ENCODE data around the gene OCRL.

The OCRL gene

GRCh38 chrX:129525162-129525561 is 14.9 kb upstream of the OCRL start:
- intact Hi-C loops (cut with DNase I; ENCODE audit: low total_unique reads): no loop called here
- no peak for TF ChIP-seq CTCF (IDR thresholded peaks at IDR 0.05)
- Histone ChIP-seq H3K4me1 (peaks cover 0 to 13% (median 0%) of the 10 kb centered on the region in 4 donors), H3K4me3 (no peak overlapping the region), H3K27ac (no peak overlapping the region), H3K9me3 (no peaks in the 10 kb centered on the region), H3K36me3 (no peaks in the 10 kb centered on the region), H3K27me3 (no peaks in the 10 kb centered on the region)
- DNase-seq: no peak

- TF ChIP-seq CTCF (IDR thresholded peaks at IDR 0.05): no peak
- Histone ChIP-seq H3K27me3 (no peaks in the 10 kb centered on the region), H3K9me3 (no peaks in the 10 kb centered on the region), H3K4me3 (no peak overlapping the region), H3K36me3 (no peaks in the 10 kb centered on the region), H3K27ac (no peak overlapping the region), H3K4me1 (peaks cover 0 to 10% (median 0%) of the 10 kb centered on the region in 4 donors)
- intact Hi-C loops (cut with DNase I; ENCODE audit: low total_unique reads): no loop called here
- no peak for DNase-seq
Observed at GRCh38 chrX:129525896-129526295, 14.2 kb upstream of the OCRL start.

GRCh38 chrX:129529685-129530281 is 10.3 kb upstream of the OCRL start:
- no peak for DNase-seq
- H3K27ac ChIP-seq: no peak overlapping the region

GRCh38 chrX:129530410-129530809 is 9.6 kb upstream of the OCRL start:
- Histone ChIP-seq H3K9me3 (no peaks in the 10 kb centered on the region), H3K36me3 (no peaks in the 10 kb centered on the region), H3K27ac (no peak overlapping the region), H3K4me1 (no peaks in the 10 kb centered on the region), H3K27me3 (no peaks in the 10 kb centered on the region), H3K4me3 (no peak overlapping the region)
- intact Hi-C loops (cut with DNase I; ENCODE audit: low total_unique reads): no loop called here
- DNase-seq: no peak
- TF ChIP-seq CTCF (IDR thresholded peaks at IDR 0.05): no peak

More at GRCh38 chrX:129529685-129530281, 10.3 kb upstream of the OCRL start:
- no peaks in the 10 kb centered on the region for H3K9me3 ChIP-seq
- no peaks in the 10 kb centered on the region for H3K27me3 ChIP-seq
- intact Hi-C loops (cut with DNase I; ENCODE audit: low total_unique reads): no loop called here
- no peak for TF ChIP-seq CTCF (IDR thresholded peaks at IDR 0.05)
- H3K36me3 ChIP-seq: no peaks in the 10 kb centered on the region
- no peaks in the 10 kb centered on the region for H3K4me1 ChIP-seq
- H3K4me3 ChIP-seq: no peak overlapping the region

GRCh38 chrX:129531132-129531531 is 8.9 kb upstream of the OCRL start:
- no peak for TF ChIP-seq CTCF (IDR thresholded peaks at IDR 0.05)
- no peaks in the 10 kb centered on the region for H3K27me3 ChIP-seq
- H3K4me3 ChIP-seq: no peak overlapping the region
- H3K4me1 ChIP-seq: no peaks in the 10 kb centered on the region
- intact Hi-C loops (cut with DNase I; ENCODE audit: low total_unique reads): no loop called here
- no peaks in the 10 kb centered on the region for H3K36me3 ChIP-seq
- no peak overlapping the region for H3K27ac ChIP-seq
- no peaks in the 10 kb centered on the region for H3K9me3 ChIP-seq
- DNase-seq: no peak

Measured in tibial artery (tissue), 4 donors.